Activated CD4-positive, alpha-beta T cell treated with anti-CD3 and anti-CD28 coated beads for 4 hours (primary cell): ENCODE results near the gene KLRC2.
"Not testable (repeated sequence)": the region's sequence is repeated elsewhere in the genome, so short reads cannot be mapped to it uniquely, and the experiment has no call there.

Source experiments
- DNase-seq, 2 donors: peaks; one replicate each; pipeline ENCODE4 v3.0.0-alpha.2; 2020

Gene KLRC2

GRCh38 chr12:10404798-10405197 lies 31.0 kb downstream of the KLRC2 start:
- no peak for DNase-seq

GRCh38 chr12:10400829-10401228 lies 35.0 kb downstream of the KLRC2 start:
- no peak for DNase-seq

GRCh38 chr12:10398168-10398567 lies 37.6 kb downstream of the KLRC2 start:
- no peak for DNase-seq

- no peak for DNase-seq
These were observed 38.5 kb downstream of the KLRC2 start for GRCh38 chr12:10397296-10397695.

GRCh38 chr12:10396176-10396575 lies 39.6 kb downstream of the KLRC2 start:
- not testable (repeated sequence) for DNase-seq

GRCh38 chr12:10395390-10395998 lies 40.3 kb downstream of the KLRC2 start:
- no peak for DNase-seq

- DNase-seq, result not testable (repeated sequence)
These were observed 41.2 kb downstream of the KLRC2 start for GRCh38 chr12:10394531-10395152.

GRCh38 chr12:10393291-10393690 lies 42.5 kb downstream of the KLRC2 start:
- DNase-seq, result no peak

GRCh38 chr12:10392394-10392930 lies 43.3 kb downstream of the KLRC2 start:
- no peak for DNase-seq

GRCh38 chr12:10390991-10391390 lies 44.8 kb downstream of the KLRC2 start:
- not testable (repeated sequence) for DNase-seq

GRCh38 chr12:10389904-10390303 lies 45.9 kb downstream of the KLRC2 start, which contains the start of gene KLRK1:
TSS of gene KLRK1 (minus strand) at chr12:10390041. CDS start at chr12:10388810, 1,231 bp downstream.
- DNase-seq, result no peak

- no peak for DNase-seq
These were observed 47.0 kb downstream of the KLRC2 start for GRCh38 chr12:10388624-10389413.

- not testable (repeated sequence) for DNase-seq
These were observed 48.3 kb downstream of the KLRC2 start for GRCh38 chr12:10387498-10387897.

- DNase-seq, result no peak
These were observed 49.0 kb downstream of the KLRC2 start for GRCh38 chr12:10386857-10387256.

- DNase-seq, result no peak
These were observed 50.6 kb downstream of the KLRC2 start for GRCh38 chr12:10385166-10385613.

GRCh38 chr12:10384191-10384590 lies 51.6 kb downstream of the KLRC2 start:
- no peak for DNase-seq

- DNase-seq, result no peak
These were observed 53.7 kb downstream of the KLRC2 start for GRCh38 chr12:10381928-10382628.
